HCT116 (cell line): ENCODE measurements around the gene FST. TPM values are rescaled to one million over a fixed set of nuclear protein-coding genes. Genes with fewer than 3 reads are reported as not detected.

Experiments used
- ATAC-seq: fragments of 200-7000 bp; cut with Tn5 transposase; 2 replicates; pipeline ENCODE4 v1.9.1; 2020; ENCODE audit warnings: mild to moderate bottlenecking, moderate library complexity
- BruUV-seq: library from RNA; stranded (reverse); fragments of 400-500 nt; replicated peaks from 2 replicates; lab custom pipeline; 2021; lab: Mats Ljungman, UMichigan
- CTCF ChIA-PET: fragments of 300-600 bp; sonication (Branson Sonifier 250); formaldehyde crosslinking; loops from one replicate; lab custom pipeline; 2021; ENCODE audit warnings: antibody characterized with exemption; lab: Charles Lee
- POLR2A ChIA-PET: fragments of 300-600, 350-600 bp; sonication (Branson Sonifier 250); formaldehyde crosslinking; loops from one replicate; lab custom pipeline; 2021; ENCODE audit warnings: antibody characterized with exemption; lab: Charles Lee
- RAD21 ChIA-PET, 2 experiments: fragments of 300-600 bp; sonication (Branson Sonifier 250); formaldehyde crosslinking; loops; one replicate each; lab custom pipeline; 2023; ENCODE audit warnings: low total read pairs in 2 of 2; ENCODE audit not compliant: uncharacterized antibody in 2 of 2, unreplicated experiment in 2 of 2, low non-redundant PET in 1 of 2; lab: Charles Lee
- DNase-seq: peaks from one replicate; pipeline ENCODE4 v3.0.0-alpha.2; 2010; ENCODE audit warnings: low read depth, low spot score
- H2AFZ ChIP-seq: fragments of 200-600 bp; shearing (Covaris generic), sonication (generic); 2 replicates; pipeline ENCODE4 v1.6.1; 2017; ENCODE audit warnings: low read depth, mixed run types, mixed read lengths, antibody characterized with exemption, low read length; ENCODE audit not compliant: poor library complexity, severe bottlenecking
- H3K27ac ChIP-seq: 2 replicates; pipeline ENCODE4 v1.5.1; 2012; ENCODE audit warnings: low read depth, low read length
- H3K27me3 ChIP-seq: fragments of 200-600 bp; sonication (generic); 2 replicates; pipeline ENCODE4 v1.6.1; 2016; ENCODE audit warnings: mixed run types, low read length, mixed read lengths; ENCODE audit not compliant: insufficient read depth
- H3K36me3 ChIP-seq, 2 experiments: fragments of 200-500 bp in 1 of 2; fragments of 200-600 bp in 1 of 2; sonication (Bioruptor generic) in 1 of 2; sonication (generic) in 1 of 2; 2 replicates each; pipeline versions ENCODE4 v1.5.1 to v1.6.1; 2014 to 2016; ENCODE audit warnings: low read length in 2 of 2, inconsistent platforms in 1 of 2, mixed read lengths in 1 of 2, mixed run types in 1 of 2; ENCODE audit not compliant: insufficient read depth in 2 of 2, control insufficient read depth in 1 of 2
- H3K4me1 ChIP-seq, 2 experiments: fragments of 200-600 bp in 1 of 2; sonication (generic) in 1 of 2; 2 replicates each; pipeline versions ENCODE4 v1.5.1 to v1.6.1; 2012 to 2017; ENCODE audit warnings: low read length in 2 of 2, inconsistent platforms in 1 of 2, mild to moderate bottlenecking in 1 of 2, mixed read lengths in 1 of 2, mixed run types in 1 of 2, moderate library complexity in 1 of 2; ENCODE audit not compliant: insufficient read depth in 2 of 2, control insufficient read depth in 1 of 2
- H3K4me2 ChIP-seq: fragments of 200-600 bp; sonication (generic); 2 replicates; pipeline ENCODE4 v1.6.1; 2017; ENCODE audit warnings: mixed run types, low read length, mixed read lengths
- H3K4me3 ChIP-seq, 2 experiments: fragments of 200-600 bp in 1 of 2; sonication (generic) in 1 of 2; replicated peaks in 1 of 2; 2 replicates each; pipeline ENCODE4 v1.5.1; 2011 to 2016; ENCODE audit warnings: low read length in 2 of 2, control low read depth in 1 of 2, low read depth in 1 of 2, mild to moderate bottlenecking in 1 of 2, mixed read lengths in 1 of 2, mixed run types in 1 of 2
- H3K79me2 ChIP-seq: fragments of 200-600 bp; sonication (generic); 2 replicates; pipeline ENCODE4 v1.6.1; 2017; ENCODE audit warnings: mild to moderate bottlenecking, mixed run types, low read length, moderate library complexity, mixed read lengths; ENCODE audit not compliant: insufficient read depth
- H3K9ac ChIP-seq: fragments of 200-600 bp; sonication (generic); 2 replicates; pipeline ENCODE4 v1.6.1; 2016; ENCODE audit warnings: low read length, mixed read lengths
- H3K9me2 ChIP-seq: fragments of 200-600 bp; sonication (generic), shearing (Covaris generic); 2 replicates; pipeline ENCODE4 v1.6.1; 2017; ENCODE audit warnings: mixed run types, mild to moderate bottlenecking, moderate library complexity; ENCODE audit not compliant: insufficient read depth
- H3K9me3 ChIP-seq, 2 experiments: fragments of 200-500 bp in 1 of 2; fragments of 200-600 bp in 1 of 2; sonication (Bioruptor generic) in 1 of 2; sonication (generic) in 1 of 2; 2 replicates each; pipeline ENCODE4 v1.6.1; 2014 to 2017; ENCODE audit warnings: low read length in 2 of 2, mixed read lengths in 2 of 2, inconsistent platforms in 1 of 2, low read depth in 1 of 2, mild to moderate bottlenecking in 1 of 2, mixed run types in 1 of 2, moderate library complexity in 1 of 2; ENCODE audit not compliant: control insufficient read depth in 1 of 2, insufficient read depth in 1 of 2
- H4K20me1 ChIP-seq: fragments of 200-600 bp; sonication (generic), shearing (Covaris generic); 2 replicates; pipeline ENCODE4 v1.6.1; 2017; ENCODE audit warnings: mixed run types, mild to moderate bottlenecking, moderate library complexity; ENCODE audit not compliant: insufficient read depth
- ATF3 ChIP-seq: IDR thresholded peaks from 2 replicates; pipeline ENCODE4 v1.6.1; 2012
- CEBPB ChIP-seq: IDR thresholded peaks from 2 replicates; pipeline ENCODE4 v1.6.1; 2012; ENCODE audit warnings: low read depth
- EGR1 ChIP-seq: IDR thresholded peaks from 2 replicates; pipeline ENCODE4 v1.6.1; 2012; ENCODE audit warnings: low read depth
- ELF1 ChIP-seq: IDR thresholded peaks from 2 replicates; pipeline ENCODE4 v1.6.1; 2012; ENCODE audit warnings: low read depth, borderline replicate concordance
- EZH2 ChIP-seq: fragments of 200-600 bp; sonication (generic); IDR thresholded peaks from 2 replicates; pipeline ENCODE4 v1.6.1; 2017; ENCODE audit warnings: antibody characterized with exemption, mixed run types
- EZH2phosphoT487 ChIP-seq: fragments of 200-600 bp; IDR thresholded peaks from 2 replicates; pipeline ENCODE4 v1.6.1; 2018; ENCODE audit warnings: antibody characterized with exemption, borderline replicate concordance
- POLR2A ChIP-seq: IDR thresholded peaks from 2 replicates; pipeline ENCODE4 v1.7.0; 2011; ENCODE audit warnings: borderline replicate concordance; ENCODE audit not compliant: insufficient read depth, insufficient read length; ENCODE audit errors: extremely low read depth
- RAD21 ChIP-seq: IDR thresholded peaks from 2 replicates; pipeline ENCODE4 v1.6.1; 2012; ENCODE audit warnings: low read depth, mild to moderate bottlenecking
- REST ChIP-seq: IDR thresholded peaks from 2 replicates; pipeline ENCODE4 v1.6.1; 2012; ENCODE audit warnings: low read depth
- SP1 ChIP-seq: IDR thresholded peaks from 2 replicates; pipeline ENCODE4 v1.6.1; 2012; ENCODE audit warnings: low read depth
- ZFX ChIP-seq: fragments of 450-650 bp; IDR thresholded peaks from 2 replicates; pipeline ENCODE4 v1.6.1; 2017
- ZNF274 ChIP-seq: fragments of 200-500 bp; sonication (Bioruptor generic); IDR thresholded peaks from 2 replicates; pipeline ENCODE4 v1.6.1; 2014; ENCODE audit warnings: mild to moderate bottlenecking, low read depth, low read length, inconsistent platforms
- intact Hi-C: fragments of 100-400 bp; cut with micrococcal nuclease; formaldehyde crosslinking; loops from 2 replicates; pipeline ENCODE4 v1.10.0; 2022
- total RNA-seq: library from RNA; stranded (reverse); gene quantifications from one replicate; pipeline ENCODE4 v1.2.1, GENCODE V29; 2021; ENCODE audit not compliant: unreplicated experiment

Gene FST
- total RNA-seq, 1 experiment from 2014 or later: 0.34 TPM

GRCh38 chr5:53473633-53474032 is 6.8 kb upstream of the FST start:
- POLR2A ChIA-PET: no interaction called here
- Histone ChIP-seq H3K4me1 (peaks cover 0 to 6% of the 10 kb centered on the region in 2 experiments; a peak in 2 of 4 replicates), H3K79me2 (no peaks in the 10 kb centered on the region), H3K9me3 (no peaks in the 10 kb centered on the region), H3K9me2 (no peaks in the 10 kb centered on the region), H3K9ac (no peak overlapping the region), H4K20me1 (no peaks in the 10 kb centered on the region), H3K4me3 (no peak overlapping the region), H3K27ac (no peak overlapping the region), H3K4me2 (no peak overlapping the region), H2AFZ (no peak overlapping the region), H3K27me3 (no peaks in the 10 kb centered on the region), H3K36me3 (no peaks in the 10 kb centered on the region)
- BruUV-seq: no TSS peak
- CTCF ChIA-PET: no interaction called here
- ATAC-seq (no peak), DNase-seq (no peak)
- intact Hi-C loops: no loop called here
- TF ChIP-seq ATF3: no peak
- no peak for TF ChIP-seq RAD21
- TF ChIP-seq REST: no peak
- no peak for TF ChIP-seq POLR2A
- TF ChIP-seq EZH2phosphoT487: no peak
- TF ChIP-seq CEBPB: no peak
- TF ChIP-seq ZFX: no peak
- TF ChIP-seq ZNF274: no peak
- TF ChIP-seq EGR1: no peak
- TF ChIP-seq SP1: no peak
- no peak for TF ChIP-seq ELF1
- TF ChIP-seq EZH2: no peak
- RAD21 ChIA-PET: no interaction called here
